Measurements from ENCODE around the gene C1orf21.

DNA sequence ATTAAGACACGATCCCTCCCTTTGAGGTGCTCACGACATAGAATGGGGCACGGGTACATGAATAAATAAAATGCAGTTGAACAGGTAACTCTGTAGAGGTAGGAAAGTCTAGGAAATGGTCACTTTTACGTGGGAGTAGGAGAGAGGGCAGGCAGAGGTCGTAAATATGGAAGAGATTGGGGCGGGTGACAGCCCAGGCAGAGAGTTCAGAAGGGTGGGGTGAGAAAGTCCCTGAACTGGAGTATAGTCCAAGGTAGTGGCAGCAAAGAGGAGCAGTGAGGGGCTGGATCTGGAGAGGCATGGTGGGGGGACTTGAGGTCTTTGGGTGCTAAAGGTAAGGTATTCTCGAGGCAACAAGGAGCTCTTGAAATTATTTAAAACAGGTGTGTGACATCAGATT lies 147.9 kb downstream of the C1orf21 start:
- TF ChIP-seq POLR2AphosphoS5 (IDR thresholded peaks at IDR 0.05; ENCODE audit: low read depth, low read length) (no peak), POLR2A (IDR thresholded peaks at IDR 0.05; ENCODE audit: low read depth, low read length) (no peak), TAF1 (IDR thresholded peaks at IDR 0.05; ENCODE audit: low read depth, low read length) (no peak), SPI1 (IDR thresholded peaks at IDR 0.05; ENCODE audit: low read depth, low read length) (no peak)

All from GM12891 (cell line).